GM18907 (cell line): ENCODE results near the gene MNT.

Experiments used
- ATAC-seq: cut with Tn5 transposase; IDR thresholded peaks from one replicate; pipeline ENCODE4 v1.9.1; 2021; ENCODE audit warnings: mild to moderate bottlenecking, moderate library complexity; ENCODE audit not compliant: unreplicated experiment

The MNT gene

GRCh38 chr17:2364763-2365116, 36.1 kb downstream of the MNT start:
- ATAC-seq: no peak

- no peak for ATAC-seq
Observed at GRCh38 chr17:2363851-2364762, 36.8 kb downstream of the MNT start.

- no peak for ATAC-seq
Observed at GRCh38 chr17:2363318-2363717, 37.5 kb downstream of the MNT start.

- ATAC-seq: no peak
Observed at GRCh38 chr17:2362881-2363280, 38.0 kb downstream of the MNT start.

- no peak for ATAC-seq
Observed at GRCh38 chr17:2362416-2362815, 38.4 kb downstream of the MNT start.

- no peak for ATAC-seq
Observed at GRCh38 chr17:2362016-2362415, 38.8 kb downstream of the MNT start.

GRCh38 chr17:2361010-2361760, 39.7 kb downstream of the MNT start:
- no peak for ATAC-seq

GRCh38 chr17:2357931-2358434, 42.9 kb downstream of the MNT start:
- no peak for ATAC-seq

- no peak for ATAC-seq
Observed at GRCh38 chr17:2357237-2357636, 43.6 kb downstream of the MNT start.

- ATAC-seq: no peak
Observed at GRCh38 chr17:2354311-2354710, 46.5 kb downstream of the MNT start.

- ATAC-seq: no peak
Observed at GRCh38 chr17:2351269-2351668, 49.6 kb downstream of the MNT start.

- ATAC-seq: no peak
Observed at GRCh38 chr17:2347805-2348685, 52.8 kb downstream of the MNT start.

- ATAC-seq: no peak
Observed at GRCh38 chr17:2346475-2346874, 54.4 kb downstream of the MNT start.

GRCh38 chr17:2344528-2344927, 56.3 kb downstream of the MNT start:
- ATAC-seq: no peak

GRCh38 chr17:2343421-2343820, 57.4 kb downstream of the MNT start:
- ATAC-seq: no peak

- no peak for ATAC-seq
Observed at GRCh38 chr17:2338315-2338657, 62.6 kb downstream of the MNT start.

GRCh38 chr17:2337544-2338314, 63.1 kb downstream of the MNT start:
- no peak for ATAC-seq

- no peak for ATAC-seq
Observed at GRCh38 chr17:2336852-2337543, 63.9 kb downstream of the MNT start, which contains the start of gene SGSM2. SGSM2 (plus strand) TSS chr17:2337501; CDS start chr17:2337689, 188 bp downstream.

- peak; percentile 84 for ATAC-seq
Observed at GRCh38 chr17:2336215-2336851, 64.5 kb downstream of the MNT start, which contains the start of gene TSR1. TSR1 (minus strand) TSS chr17:2336457; CDS start chr17:2336427, 30 bp downstream.
